ENCODE measurements around the gene STK31.
"Not testable (repeated sequence)": the region's sequence is repeated elsewhere in the genome, so short reads cannot be mapped to it uniquely, and the experiment has no call there.

Gene STK31

DNA sequence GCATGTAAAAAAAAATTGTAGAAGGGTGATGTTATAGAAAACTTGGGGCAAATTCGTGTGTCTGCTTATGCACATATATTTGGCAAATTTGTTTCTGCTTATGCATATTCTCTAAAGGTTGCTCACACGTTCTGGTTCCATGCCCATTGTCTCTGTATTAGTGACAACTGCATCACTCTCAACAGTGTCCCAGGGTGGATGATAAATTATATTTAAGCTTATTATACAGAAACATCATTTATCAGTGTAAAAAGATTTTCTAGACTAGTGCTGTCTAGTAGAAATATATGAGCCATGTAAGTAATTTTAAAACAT is 4.1 kb downstream of the STK31 start:
- Histone ChIP-seq H3K27ac (ENCODE audit: low read length) (no peak overlapping the region), H3K27me3 (ENCODE audit: control insufficient read depth in 1 of 2, insufficient read depth in 2 of 2, low read length in 2 of 2) (no peaks in the 10 kb centered on the region), H3K4me1 (ENCODE audit: control insufficient read depth, insufficient read depth, low read length) (no peaks in the 10 kb centered on the region), H3K9ac (ENCODE audit: low read length in 2 of 2) (no peak overlapping the region), H3K4me3 (ENCODE audit: low read length in 2 of 2) (no peak overlapping the region), H3K36me3 (ENCODE audit: control insufficient read depth in 2 of 2, insufficient read depth in 2 of 2, low read length in 2 of 2) (no peaks in the 10 kb centered on the region), H3K9me3 (ENCODE audit: control insufficient read depth in 2 of 2, low read length in 2 of 2) (no peaks in the 10 kb centered on the region)

DNA sequence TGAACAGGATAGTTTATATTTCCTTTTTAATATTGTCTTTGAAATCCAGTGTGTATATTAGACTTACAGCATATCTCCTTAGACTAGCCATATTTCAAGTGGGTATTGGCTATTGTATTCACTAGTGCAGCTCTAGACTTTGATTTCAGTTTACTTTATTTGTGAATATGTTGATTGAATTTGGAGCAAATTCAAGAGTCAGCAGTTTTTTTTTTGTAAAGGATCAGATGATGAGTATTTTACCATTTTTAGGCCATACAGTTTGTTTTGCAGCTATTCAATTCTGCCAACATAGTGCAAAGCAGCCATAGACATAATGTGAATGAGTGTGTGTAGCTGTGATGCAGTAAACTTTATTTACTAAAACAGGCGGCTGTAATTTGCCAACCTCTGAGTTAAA is 4.6 kb downstream of the STK31 start:
- no peaks in the 10 kb centered on the region for H3K4me1 ChIP-seq (ENCODE audit: control insufficient read depth, insufficient read depth, low read length)
- H3K4me3 ChIP-seq (ENCODE audit: low read length in 2 of 2) = no peak overlapping the region
- H3K27me3 ChIP-seq (ENCODE audit: control insufficient read depth in 1 of 2, insufficient read depth in 2 of 2, low read length in 2 of 2) = no peaks in the 10 kb centered on the region
- no peaks in the 10 kb centered on the region for H3K9me3 ChIP-seq (ENCODE audit: control insufficient read depth in 2 of 2, low read length in 2 of 2)
- H3K36me3 ChIP-seq (ENCODE audit: control insufficient read depth in 2 of 2, insufficient read depth in 2 of 2, low read length in 2 of 2) = no peaks in the 10 kb centered on the region
- H3K27ac ChIP-seq (ENCODE audit: low read length) = no peak overlapping the region
- H3K9ac ChIP-seq (ENCODE audit: low read length in 2 of 2) = no peak overlapping the region

DNA sequence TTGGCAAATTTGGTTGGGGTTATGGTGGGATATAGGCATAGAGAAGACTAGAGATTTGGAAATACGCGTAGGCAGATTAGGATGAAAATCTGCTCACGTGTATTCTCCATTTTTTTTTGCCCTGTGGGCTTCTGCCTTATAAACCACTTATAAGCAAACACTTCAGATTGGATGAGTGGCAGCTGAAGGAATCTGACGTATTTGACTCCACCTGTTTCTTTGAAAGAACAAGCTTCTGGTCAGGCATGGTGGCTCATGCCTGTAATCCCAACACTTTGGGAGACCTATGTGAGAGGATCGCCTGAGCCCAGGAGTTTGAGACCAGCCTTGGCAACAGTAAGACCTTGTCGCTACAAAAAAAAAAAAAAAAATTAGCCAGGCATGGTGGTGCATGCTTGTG is 5.1 kb downstream of the STK31 start:
- Histone ChIP-seq H3K27me3 (ENCODE audit: control insufficient read depth in 1 of 2, insufficient read depth in 2 of 2, low read length in 2 of 2) (no peaks in the 10 kb centered on the region), H3K4me1 (ENCODE audit: control insufficient read depth, insufficient read depth, low read length) (no peaks in the 10 kb centered on the region), H3K9ac (ENCODE audit: low read length in 2 of 2) (no peak overlapping the region), H3K4me3 (ENCODE audit: low read length in 2 of 2) (no peak overlapping the region), H3K27ac (ENCODE audit: low read length) (no peak overlapping the region), H3K36me3 (ENCODE audit: control insufficient read depth in 2 of 2, insufficient read depth in 2 of 2, low read length in 2 of 2) (no peaks in the 10 kb centered on the region), H3K9me3 (ENCODE audit: control insufficient read depth in 2 of 2, low read length in 2 of 2) (no peaks in the 10 kb centered on the region)

GRCh38 chr7:23717788-23718187 is 7.8 kb downstream of the STK31 start:
- no peaks in the 10 kb centered on the region for H3K36me3 ChIP-seq (ENCODE audit: control insufficient read depth in 2 of 2, insufficient read depth in 2 of 2, low read length in 2 of 2)
- no peaks in the 10 kb centered on the region for H3K4me1 ChIP-seq (ENCODE audit: control insufficient read depth, insufficient read depth, low read length)

GRCh38 chr7:23721456-23721855 is 11.4 kb downstream of the STK31 start:
- Histone ChIP-seq H3K9me3 (ENCODE audit: control insufficient read depth in 2 of 2, low read length in 2 of 2) (no peaks in the 10 kb centered on the region), H3K4me3 (ENCODE audit: low read length in 2 of 2) (no peak overlapping the region), H3K36me3 (ENCODE audit: control insufficient read depth in 2 of 2, insufficient read depth in 2 of 2, low read length in 2 of 2) (no peaks in the 10 kb centered on the region), H3K27ac (ENCODE audit: low read length) (no peak overlapping the region), H3K9ac (ENCODE audit: low read length in 2 of 2) (no peak overlapping the region), H3K4me1 (ENCODE audit: control insufficient read depth, insufficient read depth, low read length) (no peaks in the 10 kb centered on the region), H3K27me3 (ENCODE audit: control insufficient read depth in 1 of 2, insufficient read depth in 2 of 2, low read length in 2 of 2) (no peaks in the 10 kb centered on the region)

More at GRCh38 chr7:23717788-23718187, 7.8 kb downstream of the STK31 start:
- Histone ChIP-seq H3K9me3 (ENCODE audit: control insufficient read depth in 2 of 2, low read length in 2 of 2) (no peaks in the 10 kb centered on the region), H3K27me3 (ENCODE audit: control insufficient read depth in 1 of 2, insufficient read depth in 2 of 2, low read length in 2 of 2) (no peaks in the 10 kb centered on the region), H3K9ac (ENCODE audit: low read length in 2 of 2) (no peak overlapping the region), H3K27ac (ENCODE audit: low read length) (no peak overlapping the region), H3K4me3 (ENCODE audit: low read length in 2 of 2) (no peak overlapping the region)

GRCh38 chr7:23722587-23723216 is 12.7 kb downstream of the STK31 start:
- not testable (repeated sequence) for H3K4me3 ChIP-seq (ENCODE audit: low read length in 2 of 2); H3K9me3 ChIP-seq (ENCODE audit: control insufficient read depth in 2 of 2, low read length in 2 of 2); H3K27me3 ChIP-seq (ENCODE audit: control insufficient read depth in 1 of 2, insufficient read depth in 2 of 2, low read length in 2 of 2); H3K36me3 ChIP-seq (ENCODE audit: control insufficient read depth in 2 of 2, insufficient read depth in 2 of 2, low read length in 2 of 2); H3K4me1 ChIP-seq (ENCODE audit: control insufficient read depth, insufficient read depth, low read length); H3K9ac ChIP-seq (ENCODE audit: low read length in 2 of 2); H3K27ac ChIP-seq (ENCODE audit: low read length)

DNA sequence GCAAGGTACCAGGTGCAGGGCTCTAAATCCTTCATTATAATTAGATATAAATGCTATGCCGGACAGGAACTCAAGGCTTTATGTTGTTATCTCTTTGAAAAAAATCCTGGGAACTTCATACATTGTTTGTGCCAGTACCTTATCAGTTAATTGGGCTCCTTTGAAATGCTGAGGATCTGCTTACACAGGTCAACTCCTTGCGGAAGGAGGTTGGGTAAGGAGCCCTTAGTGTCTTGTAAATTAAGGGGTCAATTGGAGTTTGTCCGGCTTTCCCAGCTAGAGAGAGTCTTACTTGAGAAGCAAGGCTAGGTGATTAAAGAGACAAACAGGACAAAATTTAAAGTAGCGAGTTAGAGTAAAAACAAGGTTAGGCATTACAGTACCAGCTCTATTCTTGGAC is 14.1 kb downstream of the STK31 start:
- not testable (repeated sequence) for H3K27ac ChIP-seq (ENCODE audit: low read length); H3K27me3 ChIP-seq (ENCODE audit: control insufficient read depth in 1 of 2, insufficient read depth in 2 of 2, low read length in 2 of 2); H3K4me3 ChIP-seq (ENCODE audit: low read length in 2 of 2); H3K9ac ChIP-seq (ENCODE audit: low read length in 2 of 2); H3K36me3 ChIP-seq (ENCODE audit: control insufficient read depth in 2 of 2, insufficient read depth in 2 of 2, low read length in 2 of 2); H3K4me1 ChIP-seq (ENCODE audit: control insufficient read depth, insufficient read depth, low read length); H3K9me3 ChIP-seq (ENCODE audit: control insufficient read depth in 2 of 2, low read length in 2 of 2)

- Histone ChIP-seq H3K4me3 (ENCODE audit: low read length in 2 of 2) (no peak overlapping the region), H3K4me1 (ENCODE audit: control insufficient read depth, insufficient read depth, low read length) (no peaks in the 10 kb centered on the region), H3K36me3 (ENCODE audit: control insufficient read depth in 2 of 2, insufficient read depth in 2 of 2, low read length in 2 of 2) (no peaks in the 10 kb centered on the region), H3K9ac (ENCODE audit: low read length in 2 of 2) (no peak overlapping the region), H3K27me3 (ENCODE audit: control insufficient read depth in 1 of 2, insufficient read depth in 2 of 2, low read length in 2 of 2) (no peaks in the 10 kb centered on the region), H3K27ac (ENCODE audit: low read length) (no peak overlapping the region), H3K9me3 (ENCODE audit: control insufficient read depth in 2 of 2, low read length in 2 of 2) (peaks cover 3 to 24% of the 10 kb centered on the region in 2 donors)
Measured at GRCh38 chr7:23742051-23742450, 32.0 kb downstream of the STK31 start.

- no peaks in the 10 kb centered on the region for H3K36me3 ChIP-seq (ENCODE audit: control insufficient read depth in 2 of 2, insufficient read depth in 2 of 2, low read length in 2 of 2)
- no peak overlapping the region for H3K27ac ChIP-seq (ENCODE audit: low read length)
- no peak overlapping the region for H3K9ac ChIP-seq (ENCODE audit: low read length in 2 of 2)
- H3K9me3 ChIP-seq (ENCODE audit: control insufficient read depth in 2 of 2, low read length in 2 of 2) = peaks cover 3 to 24% of the 10 kb centered on the region in 2 donors
- H3K27me3 ChIP-seq (ENCODE audit: control insufficient read depth in 1 of 2, insufficient read depth in 2 of 2, low read length in 2 of 2) = no peaks in the 10 kb centered on the region
- no peak overlapping the region for H3K4me3 ChIP-seq (ENCODE audit: low read length in 2 of 2)
- no peaks in the 10 kb centered on the region for H3K4me1 ChIP-seq (ENCODE audit: control insufficient read depth, insufficient read depth, low read length)
Measured at GRCh38 chr7:23743226-23743625, 33.2 kb downstream of the STK31 start.

DNA sequence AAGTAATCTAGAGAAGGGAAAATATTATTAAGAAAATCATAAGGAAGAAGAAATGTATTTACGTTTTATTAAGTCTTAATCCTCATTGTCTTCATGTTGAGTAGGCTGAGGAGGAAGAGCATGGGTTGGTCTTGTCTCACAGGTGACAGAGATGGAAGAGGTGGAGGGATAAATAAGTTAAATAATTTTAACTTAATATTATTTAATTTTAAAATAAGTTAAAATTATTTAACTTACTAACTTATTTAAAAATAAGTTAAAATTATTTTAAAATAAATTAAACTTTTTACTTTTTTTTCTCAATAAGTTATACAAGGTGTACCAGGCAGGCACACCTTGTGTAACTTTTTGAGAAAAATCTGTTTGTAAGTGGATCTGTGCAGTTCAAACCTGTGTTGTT is 36.6 kb downstream of the STK31 start:
- Histone ChIP-seq H3K27ac (ENCODE audit: low read length) (no peak overlapping the region), H3K27me3 (ENCODE audit: control insufficient read depth in 1 of 2, insufficient read depth in 2 of 2, low read length in 2 of 2) (no peaks in the 10 kb centered on the region), H3K9ac (ENCODE audit: low read length in 2 of 2) (no peak overlapping the region), H3K9me3 (ENCODE audit: control insufficient read depth in 2 of 2, low read length in 2 of 2) (peaks cover 3 to 24% of the 10 kb centered on the region in 2 donors), H3K36me3 (ENCODE audit: control insufficient read depth in 2 of 2, insufficient read depth in 2 of 2, low read length in 2 of 2) (no peaks in the 10 kb centered on the region), H3K4me1 (ENCODE audit: control insufficient read depth, insufficient read depth, low read length) (no peaks in the 10 kb centered on the region), H3K4me3 (ENCODE audit: low read length in 2 of 2) (no peak overlapping the region)

DNA sequence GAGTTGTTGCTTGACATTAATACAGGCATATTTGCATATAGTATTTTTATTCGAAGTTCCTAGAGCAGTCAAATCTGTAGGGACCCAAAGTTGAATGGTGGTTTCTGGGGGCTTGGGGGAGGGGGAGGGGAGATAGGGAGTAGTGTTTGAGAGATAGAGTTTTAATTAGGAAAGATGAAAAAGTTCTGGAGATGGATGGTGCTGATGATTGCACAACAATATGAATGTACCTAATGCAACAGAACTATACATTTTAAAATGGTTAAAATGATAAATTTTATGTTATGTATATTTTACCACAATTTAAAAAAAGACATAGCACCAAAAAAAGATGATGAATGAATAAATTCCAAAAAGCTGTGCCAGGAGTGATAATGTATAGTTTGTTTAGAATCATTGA is 41.8 kb downstream of the STK31 start:
- H3K9ac ChIP-seq (ENCODE audit: low read length in 2 of 2) = no peak overlapping the region
- H3K27ac ChIP-seq (ENCODE audit: low read length) = no peak overlapping the region
- H3K4me3 ChIP-seq (ENCODE audit: low read length in 2 of 2) = no peak overlapping the region
- H3K27me3 ChIP-seq (ENCODE audit: control insufficient read depth in 1 of 2, insufficient read depth in 2 of 2, low read length in 2 of 2) = no peaks in the 10 kb centered on the region
- no peaks in the 10 kb centered on the region for H3K4me1 ChIP-seq (ENCODE audit: control insufficient read depth, insufficient read depth, low read length)
- H3K9me3 ChIP-seq (ENCODE audit: control insufficient read depth in 2 of 2, low read length in 2 of 2) = no peaks in the 10 kb centered on the region
- no peaks in the 10 kb centered on the region for H3K36me3 ChIP-seq (ENCODE audit: control insufficient read depth in 2 of 2, insufficient read depth in 2 of 2, low read length in 2 of 2)

All from stomach smooth muscle (tissue), 2 donors.